ENCODE measurements around the gene ARHGAP15.

ARHGAP15 gene

GRCh38 chr2:143725400-143725799 is 596.2 kb downstream of the ARHGAP15 start:
- no peak for DNase-seq (ENCODE audit: low read depth)

GRCh38 chr2:143726151-143726845 is 597.1 kb downstream of the ARHGAP15 start:
- DNase-seq (ENCODE audit: low read depth): no peak

- DNase-seq (ENCODE audit: low read depth): no peak
Observed at GRCh38 chr2:143728498-143728897, 599.3 kb downstream of the ARHGAP15 start.

- no peak for DNase-seq (ENCODE audit: low read depth)
Observed at GRCh38 chr2:143729296-143729814, 600.1 kb downstream of the ARHGAP15 start.

- no peak for DNase-seq (ENCODE audit: low read depth)
Observed at GRCh38 chr2:143730155-143730952, 601.1 kb downstream of the ARHGAP15 start.

- no peak for DNase-seq (ENCODE audit: low read depth)
Observed at GRCh38 chr2:143730953-143731260, 601.7 kb downstream of the ARHGAP15 start.

- DNase-seq (ENCODE audit: low read depth): no peak
Observed at GRCh38 chr2:143732076-143732475, 602.9 kb downstream of the ARHGAP15 start.

- no peak for DNase-seq (ENCODE audit: low read depth)
Observed at GRCh38 chr2:143732871-143733270, 603.7 kb downstream of the ARHGAP15 start.

GRCh38 chr2:143734507-143734906 is 605.3 kb downstream of the ARHGAP15 start:
- DNase-seq (ENCODE audit: low read depth): no peak

GRCh38 chr2:143736904-143737303 is 607.7 kb downstream of the ARHGAP15 start:
- no peak for DNase-seq (ENCODE audit: low read depth)

GRCh38 chr2:143740431-143740830 is 611.2 kb downstream of the ARHGAP15 start:
- DNase-seq (ENCODE audit: low read depth): no peak

GRCh38 chr2:143741205-143741604 is 612.0 kb downstream of the ARHGAP15 start:
- no peak for DNase-seq (ENCODE audit: low read depth)

- no peak for DNase-seq (ENCODE audit: low read depth)
Observed at GRCh38 chr2:143742581-143742980, 613.4 kb downstream of the ARHGAP15 start.

- DNase-seq (ENCODE audit: low read depth): no peak
Observed at GRCh38 chr2:143744114-143744513, 614.9 kb downstream of the ARHGAP15 start.

GRCh38 chr2:143745060-143745459 is 615.8 kb downstream of the ARHGAP15 start:
- no peak for DNase-seq (ENCODE audit: low read depth)

GRCh38 chr2:143754742-143755141 is 625.5 kb downstream of the ARHGAP15 start:
- DNase-seq (ENCODE audit: low read depth): no peak

- DNase-seq (ENCODE audit: low read depth): no peak
Observed at GRCh38 chr2:143758629-143759330, 629.6 kb downstream of the ARHGAP15 start.

GRCh38 chr2:143759455-143759854 is 630.2 kb downstream of the ARHGAP15 start:
- no peak for DNase-seq (ENCODE audit: low read depth)

- no peak for DNase-seq (ENCODE audit: low read depth)
Observed at GRCh38 chr2:143762176-143762928, 633.1 kb downstream of the ARHGAP15 start.

GRCh38 chr2:143764261-143764660 is 635.0 kb downstream of the ARHGAP15 start:
- DNase-seq (ENCODE audit: low read depth): no peak

GRCh38 chr2:143764706-143765105 is 635.5 kb downstream of the ARHGAP15 start:
- no peak for DNase-seq (ENCODE audit: low read depth)

GRCh38 chr2:143768991-143769390 is 639.8 kb downstream of the ARHGAP15 start:
- DNase-seq (ENCODE audit: low read depth): no peak
